Heart right ventricle (tissue), 16 donors: ENCODE measurements around the gene TBL1XR1. TPM values are rescaled to one million over a fixed set of nuclear protein-coding genes. Genes with fewer than 3 reads are reported as not detected.

ENCODE experiments used
- ATAC-seq, 8 donors: fragments of 200-7000 bp; cut with Tn5 transposase; one replicate each; pipeline ENCODE4 v1.9.1; 2020; ENCODE audit warnings: mild to moderate bottlenecking in 8 of 8, moderate library complexity in 8 of 8, moderate number of reproducible peaks in 1 of 8
- DNase-seq, 2 donors: peaks; one replicate each; pipeline ENCODE4 v3.0.0-alpha.2; 2020
- H3K27ac ChIP-seq, 10 donors: fragments of 200-600 bp; sonication (generic) in 2 of 10; one replicate each; pipeline versions ENCODE4 v1.5.0 to v1.8.0; 2020 to 2022; ENCODE audit warnings: mild to moderate bottlenecking in 3 of 10
- H3K27me3 ChIP-seq, 7 donors: fragments of 200-600 bp; one replicate each; pipeline ENCODE4 v1.8.0; 2021 to 2022; ENCODE audit warnings: mild to moderate bottlenecking in 2 of 7
- H3K36me3 ChIP-seq, 9 donors: fragments of 200-600 bp; sonication (generic) in 1 of 9; one replicate each; pipeline versions ENCODE4 v1.5.0 to v1.8.0; 2020 to 2022; ENCODE audit warnings: mild to moderate bottlenecking in 2 of 9
- H3K4me1 ChIP-seq, 9 donors: fragments of 200-600 bp; sonication (generic) in 1 of 9; one replicate each; pipeline versions ENCODE4 v1.5.0 to v1.8.0; 2020 to 2022; ENCODE audit warnings: mild to moderate bottlenecking in 4 of 9
- H3K4me3 ChIP-seq, 10 donors: fragments of 200-600 bp; sonication (generic) in 2 of 10; one replicate each; pipeline versions ENCODE4 v1.5.0 to v1.8.0; 2020 to 2022; ENCODE audit warnings: mild to moderate bottlenecking in 7 of 10, moderate library complexity in 2 of 10
- H3K9me3 ChIP-seq, 11 donors: fragments of 200-600 bp in 10 of 11; sonication (generic) in 2 of 11; one replicate each; pipeline versions ENCODE4 v1.5.0 to v1.8.0; 2013 to 2022; ENCODE audit warnings: mild to moderate bottlenecking in 2 of 11, control low read depth in 1 of 11, moderate library complexity in 1 of 11
- WGBS, 2 donors: extraction: QIAGEN DNeasy Blood & Tissue Kit; methylation state at CpG; one replicate each; pipeline ENCODE4 v1.1.7; 2013; ENCODE audit warnings: inconsistent platforms in 1 of 2; 5-methylcytosine and 5-hydroxymethylcytosine counted together
- intact Hi-C, 10 donors: fragments of 100-400 bp; cut with DNase I; formaldehyde crosslinking; loops; one replicate each; pipeline versions ENCODE4 v1.11.1 to v1.14.2; 2022
- polyA plus RNA-seq, 2 donors: library from polyadenylated mRNA; stranded (reverse); fragments of 200-250 nt; gene quantifications; one replicate each; pipeline ENCODE4 v1.2.3, GENCODE V29; 2013
- total RNA-seq, 10 donors: library from RNA; stranded (reverse); fragmentation: NEBNext Ultra II Directional in 3 of 10; extraction: Animal tissue kit (Norgen Biotek cat#: 25700) in 3 of 10; gene quantifications; one replicate each; pipeline versions ENCODE4 v1.2.1 to v1.2.4, GENCODE V29; 2021 to 2023
- TF ChIP-seq, protein P1 (sequence below), 9 donors: fragments of 200-600 bp; sonication (generic) in 2 of 9; IDR thresholded peaks; one replicate each; pipeline versions ENCODE4 v1.5.0 to v1.8.0; 2021 to 2022; ENCODE audit warnings: antibody characterized with exemption in 9 of 9, mild to moderate bottlenecking in 5 of 9, moderate library complexity in 1 of 9
- donor health status: Arrhythmogenic right ventricular cardiomyopathy.
- donor health status: ischemic (EF 13 %, LVEDD 7.1; RV severe dilation, severe dysfunction).
- donor health status: healthy with polysubstance abuse.
- donor health status: DM: no; HTN: yes; CAD: no.
- donor health status: DM: no; HTN: no; CAD: no.
- donor health status: ischemic (EF 25% LVEDD 6.9; RV normal size, moderate dysfunction).
- donor health status: ischemic (EF 25% LVEDD 5.7; RV mildly dilated, moderate dysfunction).
- donor health status: healthy.
- donor health status: DM: yes; HTN: yes; CAD: no.
- donor health status: Ischemic cardiomyopathy.
- donor health status: ischemic (EF 35%, LVEDD 5.7; RV mildly dilated, moderate dysfunction).
- donor health status: nonischemic (EF 11% LVEDD 7.7; RV severe dilation, severe dysfunction).
- donor health status: DM: yes; HTN: yes; CAD: no.
- donor health status: PGD.
- donor health status: ischemic (EF 29% LVEDD 5.4; RV normal size, mild dysfunction).
- donor health status: nonischemic (EF 23%, LVEDD 6.1; RV moderate dilation, normal function).

TBL1XR1 gene
- total and polyA plus RNA-seq, 12 donors: 25.7 to 184 (median 121) TPM

DNA sequence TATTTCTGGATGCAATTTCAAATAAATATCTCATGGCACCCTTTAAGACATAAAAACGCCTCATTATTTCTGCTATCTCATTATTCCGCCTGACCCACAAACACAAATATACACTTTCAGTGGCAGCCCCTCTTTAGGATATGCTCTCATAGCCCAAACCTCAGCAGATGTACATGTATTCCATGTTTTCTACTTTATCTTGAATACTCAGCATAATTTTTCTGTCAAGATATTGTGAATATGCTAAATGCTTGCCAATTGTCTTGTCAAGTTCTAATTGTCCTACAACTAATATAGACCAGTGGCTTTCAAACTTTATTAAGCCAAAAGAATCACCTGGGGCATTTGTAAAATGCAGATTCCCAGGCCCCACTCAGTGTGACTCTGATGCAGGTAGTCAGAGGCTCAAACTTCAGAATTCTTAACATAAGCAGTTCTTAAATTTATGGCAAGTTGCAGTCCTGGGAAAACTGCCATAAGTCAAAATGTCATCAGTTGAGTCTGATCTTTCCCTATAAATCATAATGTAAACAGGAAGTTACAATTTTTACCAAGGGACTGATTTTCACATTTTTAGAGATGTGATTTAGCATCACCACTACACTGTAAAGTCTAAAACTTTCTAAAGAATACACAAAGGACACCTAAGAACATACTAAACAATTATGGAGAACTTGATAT is 135.1 kb downstream of the TBL1XR1 start:
- Histone ChIP-seq H3K36me3 (no peaks in the 10 kb centered on the region), H3K4me1 (peaks cover 2 to 86% (median 55%) of the 10 kb centered on the region in 9 donors), H3K4me3 (no peak overlapping the region), H3K27ac (peak overlapping the region in 1 of 10 donors; percentile 1), H3K27me3 (no peaks in the 10 kb centered on the region), H3K9me3 (no peaks in the 10 kb centered on the region)
- intact Hi-C loops: loop anchor here in 2 of 10 donors (5.0 to 10.0 kb wide), 2 partner anchors 53 to 130 kb away; no protein-coding TSS in a partner anchor
- WGBS, 2 donors: 80 to 84% methylated on average over 2 of the region's 2 CpGs
- no peak for DNase-seq
- ATAC-seq: no peak
- TF ChIP-seq, protein P1, sequence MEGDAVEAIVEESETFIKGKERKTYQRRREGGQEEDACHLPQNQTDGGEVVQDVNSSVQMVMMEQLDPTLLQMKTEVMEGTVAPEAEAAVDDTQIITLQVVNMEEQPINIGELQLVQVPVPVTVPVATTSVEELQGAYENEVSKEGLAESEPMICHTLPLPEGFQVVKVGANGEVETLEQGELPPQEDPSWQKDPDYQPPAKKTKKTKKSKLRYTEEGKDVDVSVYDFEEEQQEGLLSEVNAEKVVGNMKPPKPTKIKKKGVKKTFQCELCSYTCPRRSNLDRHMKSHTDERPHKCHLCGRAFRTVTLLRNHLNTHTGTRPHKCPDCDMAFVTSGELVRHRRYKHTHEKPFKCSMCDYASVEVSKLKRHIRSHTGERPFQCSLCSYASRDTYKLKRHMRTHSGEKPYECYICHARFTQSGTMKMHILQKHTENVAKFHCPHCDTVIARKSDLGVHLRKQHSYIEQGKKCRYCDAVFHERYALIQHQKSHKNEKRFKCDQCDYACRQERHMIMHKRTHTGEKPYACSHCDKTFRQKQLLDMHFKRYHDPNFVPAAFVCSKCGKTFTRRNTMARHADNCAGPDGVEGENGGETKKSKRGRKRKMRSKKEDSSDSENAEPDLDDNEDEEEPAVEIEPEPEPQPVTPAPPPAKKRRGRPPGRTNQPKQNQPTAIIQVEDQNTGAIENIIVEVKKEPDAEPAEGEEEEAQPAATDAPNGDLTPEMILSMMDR (IDR thresholded peaks at IDR 0.05): no peak

DNA sequence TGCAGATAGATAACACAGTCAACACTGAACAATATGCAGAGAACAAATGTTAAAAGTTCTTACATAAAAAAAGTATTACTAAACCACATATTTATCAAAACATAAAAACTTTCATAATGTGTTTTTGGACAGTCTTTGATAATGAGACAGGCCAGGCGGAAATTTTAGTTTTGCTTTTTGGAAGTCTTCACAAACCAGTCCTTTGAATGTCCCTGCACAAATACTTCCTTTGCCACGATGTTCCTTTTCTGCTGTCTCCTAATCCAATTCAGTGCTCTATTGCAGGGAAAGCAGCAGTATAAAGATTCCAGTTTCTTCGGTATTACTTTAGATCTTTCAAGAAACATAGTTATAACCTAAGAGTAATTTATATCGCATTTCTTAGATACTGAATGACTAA is 135.9 kb downstream of the TBL1XR1 start:
- Histone ChIP-seq H3K9me3 (no peaks in the 10 kb centered on the region), H3K4me3 (no peak overlapping the region), H3K36me3 (no peaks in the 10 kb centered on the region), H3K4me1 (peaks cover 2 to 87% (median 57%) of the 10 kb centered on the region in 9 donors), H3K27me3 (no peaks in the 10 kb centered on the region), H3K27ac (peak overlapping the region in 2 of 10 donors; percentile 1 to 3)
- TF ChIP-seq, protein P1 (IDR thresholded peaks at IDR 0.05): no peak
- WGBS, 2 donors: 58 to 61% methylated on average over 4 of the region's 4 CpGs
- DNase-seq: no peak
- ATAC-seq: peak in 3 of 8 donors; percentile 32 to 47 (median 37)
- intact Hi-C loops: loop anchor here in 2 of 10 donors (5.0 to 10.0 kb wide), 2 partner anchors 53 to 131 kb away; no protein-coding TSS in a partner anchor

DNA sequence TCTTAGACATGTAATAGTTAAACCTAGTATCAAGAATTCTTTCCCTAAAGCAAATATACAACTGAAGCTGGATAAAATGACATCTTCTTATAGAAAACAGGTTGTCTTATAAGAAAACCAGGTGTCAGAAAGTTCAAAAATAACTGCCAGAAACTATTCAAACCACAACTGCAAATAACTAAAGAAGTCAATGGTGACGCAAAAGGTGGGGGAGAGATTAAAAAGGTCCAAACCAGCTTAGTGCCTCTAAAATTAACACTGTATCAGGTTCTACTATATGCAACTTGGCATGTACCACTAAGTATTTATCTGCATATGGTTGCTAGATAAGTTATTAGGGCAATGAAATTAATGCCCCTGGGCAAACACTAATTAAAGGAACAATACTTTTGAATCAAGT is 136.8 kb downstream of the TBL1XR1 start:
- H3K27ac ChIP-seq: peak overlapping the region in 1 of 10 donors; percentile 3
- ATAC-seq (peak in 1 of 8 donors; percentile 50), DNase-seq (no peak)
- H3K4me3 ChIP-seq: no peak overlapping the region
- no peaks in the 10 kb centered on the region for H3K36me3 ChIP-seq
- 56 to 72% methylated on average over 1 of the region's 1 CpG for WGBS, 2 donors
- intact Hi-C loops: loop anchor here in 2 of 10 donors (5.0 to 10.0 kb wide), 2 partner anchors 54 to 132 kb away; no protein-coding TSS in a partner anchor
- H3K4me1 ChIP-seq: peaks cover 0 to 87% (median 57%) of the 10 kb centered on the region in 9 donors
- H3K9me3 ChIP-seq: no peaks in the 10 kb centered on the region
- TF ChIP-seq, protein P1 (IDR thresholded peaks at IDR 0.05): no peak
- no peaks in the 10 kb centered on the region for H3K27me3 ChIP-seq

DNA sequence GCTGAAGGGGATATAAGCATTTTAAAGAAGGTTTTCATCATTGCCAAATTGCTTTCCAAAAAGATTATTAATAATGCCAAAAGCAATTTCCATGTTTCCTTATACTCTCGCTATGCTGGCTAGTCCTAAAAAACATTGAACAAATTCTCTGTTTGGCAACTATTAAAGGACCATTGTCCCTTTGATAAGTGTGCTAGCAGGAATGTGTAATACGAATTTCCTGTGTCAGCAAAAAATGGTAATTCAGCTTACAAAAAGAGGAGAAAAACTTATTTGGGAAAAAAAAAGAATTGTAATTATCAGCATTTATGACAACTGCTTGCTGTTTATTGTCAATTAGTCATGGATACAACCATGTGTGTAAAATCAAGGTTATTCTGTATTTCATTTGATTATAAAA is 138.6 kb downstream of the TBL1XR1 start:
- WGBS, 2 donors: 68 to 71% methylated on average over 2 of the region's 2 CpGs
- intact Hi-C loops: loop anchor here in 9 of 10 donors (2.0 to 10.0 kb wide), 10 partner anchors 136 to 1326 kb away; partner anchors contain the start of gene TBL1XR1 (in 3 of the 9)

More for the DNA sequence above, 138.6 kb downstream of the TBL1XR1 start:
- Histone ChIP-seq H3K4me1 (peaks cover 0 to 70% (median 44%) of the 10 kb centered on the region in 9 donors), H3K27me3 (no peaks in the 10 kb centered on the region), H3K36me3 (peaks cover 0 to under 1% (median 0%) of the 10 kb centered on the region in 9 donors), H3K27ac (no peak overlapping the region), H3K9me3 (no peaks in the 10 kb centered on the region), H3K4me3 (no peak overlapping the region)
- no peak for DNase-seq
- ATAC-seq: no peak
- TF ChIP-seq, protein P1 (IDR thresholded peaks at IDR 0.05): no peak
